EH (cell line): Measurements from ENCODE around the gene TMEM117.
A peak's percentile ranks its signal among the peaks of the same experiment; 100 is the strongest.
"Not testable (repeated sequence)": the region's sequence is repeated elsewhere in the genome, so short reads cannot be mapped to it uniquely, and the experiment has no call there.

Experiments
- DNase-seq: peaks from one replicate; pipeline ENCODE4 v3.0.0-alpha.2; 2015; ENCODE audit warnings: low read depth

TMEM117 gene

DNA sequence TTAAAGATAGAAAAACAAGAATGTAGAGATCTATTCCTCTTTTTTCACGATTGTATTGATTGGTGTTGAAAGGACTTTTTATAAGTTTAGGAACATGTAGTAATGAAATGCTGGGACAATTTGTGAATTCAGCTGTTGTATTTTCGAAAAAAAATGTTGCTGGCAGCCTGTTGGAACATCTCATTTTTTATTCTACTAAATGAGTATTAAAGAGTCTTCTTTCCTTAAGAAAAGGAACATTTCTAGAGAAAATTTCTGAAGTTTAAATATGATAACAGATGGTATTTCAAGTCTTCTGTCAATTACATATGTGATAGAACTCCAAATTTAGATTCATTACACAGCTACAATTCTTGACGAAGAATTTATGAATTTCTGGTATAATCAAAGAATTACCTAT is 189.6 kb downstream of the TMEM117 start:
- DNase-seq: no peak

DNA sequence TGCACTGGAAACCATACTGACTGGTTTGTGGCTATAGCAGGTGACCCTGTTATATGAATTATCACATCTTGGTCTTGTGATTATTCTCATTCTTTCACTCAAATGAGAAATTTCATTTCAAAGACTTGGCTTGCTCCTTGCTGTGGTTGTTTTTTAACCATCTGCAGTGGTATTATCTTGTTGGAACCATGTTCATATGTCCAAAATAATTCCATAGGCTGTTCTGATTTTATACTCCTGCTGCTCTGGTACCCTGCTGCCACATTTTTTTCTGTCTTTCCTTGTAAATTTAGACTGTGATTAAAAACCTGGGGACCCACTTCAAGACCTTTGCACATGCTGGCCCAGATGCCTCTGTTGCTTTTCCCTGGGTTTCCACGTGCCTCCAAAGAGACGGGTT is 190.2 kb downstream of the TMEM117 start:
- DNase-seq: no peak

DNA sequence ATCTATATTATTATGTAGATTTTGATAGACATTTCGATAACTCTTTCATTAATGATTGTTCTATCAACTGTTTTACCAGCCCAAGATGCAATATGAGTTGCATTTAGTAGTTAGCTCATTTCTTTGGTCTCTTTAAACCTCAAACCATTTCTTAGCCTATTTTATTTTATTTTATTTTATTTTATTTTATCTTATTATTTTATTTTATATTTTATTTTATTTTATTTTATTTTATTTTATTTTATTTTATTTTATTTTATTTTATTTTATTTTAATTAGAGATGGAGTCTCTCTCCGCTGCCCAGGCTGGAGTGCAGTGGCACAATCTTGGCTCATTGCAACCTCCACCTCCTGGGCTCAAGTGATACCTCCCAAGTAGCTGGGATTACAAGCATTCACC is 191.0 kb downstream of the TMEM117 start:
- not testable (repeated sequence) for DNase-seq

DNA sequence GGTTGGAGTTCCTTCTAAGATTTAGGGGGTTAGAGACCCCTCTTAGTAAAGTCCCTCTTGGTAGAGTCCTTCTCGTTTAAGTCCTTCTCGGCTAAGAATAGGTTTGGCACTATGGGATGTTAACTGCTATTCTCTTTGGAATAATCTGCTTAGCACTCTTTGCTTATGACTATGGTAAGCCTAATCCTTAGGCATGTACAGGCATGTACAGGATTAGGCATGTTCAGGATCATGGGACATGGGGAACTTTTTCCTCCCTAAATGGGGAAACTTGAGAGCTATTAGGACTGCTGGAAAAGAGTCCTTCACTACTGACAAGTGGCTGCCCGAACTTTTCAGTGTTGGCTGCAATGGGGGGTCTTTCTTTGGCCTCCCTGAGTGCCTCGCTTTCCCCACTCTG is 193.3 kb downstream of the TMEM117 start:
- no peak for DNase-seq

DNA sequence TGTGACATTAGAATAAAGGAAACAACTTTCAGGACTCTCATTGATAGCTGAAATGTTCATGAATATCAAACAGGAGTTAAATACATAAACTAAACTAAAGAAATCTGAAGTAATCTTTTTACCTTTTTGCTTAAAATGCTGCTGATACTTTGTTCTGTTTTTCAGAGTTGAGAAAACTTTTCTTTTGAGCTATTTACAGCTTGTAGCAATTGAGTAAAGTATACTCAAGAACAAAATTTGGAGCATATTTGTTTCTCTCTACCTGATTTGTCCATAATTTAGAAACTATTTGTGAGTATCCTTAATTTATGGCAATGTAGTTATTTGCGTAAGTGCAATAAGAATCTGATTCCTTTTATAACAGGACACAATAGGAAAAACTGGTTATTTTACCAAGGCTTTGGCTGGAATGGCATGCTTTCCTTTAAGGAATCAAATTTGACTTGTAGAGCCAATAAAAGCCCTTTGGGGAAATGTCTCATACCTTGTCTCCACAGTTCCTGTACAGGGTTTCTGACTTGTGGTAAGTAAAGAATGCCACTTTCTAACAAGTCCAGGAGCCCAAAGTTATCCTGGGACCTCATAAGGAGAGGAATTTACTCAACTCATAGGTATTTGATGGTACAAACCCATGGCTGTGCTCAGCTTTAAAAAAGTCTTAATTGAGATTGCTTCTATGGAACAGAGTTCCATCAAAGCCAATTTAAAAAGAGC is 195.7 kb downstream of the TMEM117 start:
- DNase-seq: peak; percentile 11

DNA sequence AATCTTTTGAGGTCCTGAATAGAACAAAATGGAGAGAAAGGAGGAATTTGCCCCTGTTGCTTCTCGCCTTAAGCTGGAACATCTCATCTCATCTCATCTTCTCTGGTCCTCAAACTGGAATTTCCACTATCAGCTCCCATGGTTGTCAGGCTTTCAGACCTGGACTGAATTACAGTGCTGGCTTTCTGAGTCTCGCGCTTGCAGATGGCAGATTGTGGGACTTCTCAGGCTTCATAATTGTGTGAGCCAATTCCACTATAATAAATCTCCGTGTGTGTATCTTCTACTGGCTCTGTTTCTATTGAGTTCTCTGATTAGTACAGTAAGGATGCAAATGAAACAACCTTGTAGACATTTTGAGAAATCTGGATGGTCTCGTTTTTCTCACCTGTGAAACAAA is 199.0 kb downstream of the TMEM117 start:
- DNase-seq: no peak

DNA sequence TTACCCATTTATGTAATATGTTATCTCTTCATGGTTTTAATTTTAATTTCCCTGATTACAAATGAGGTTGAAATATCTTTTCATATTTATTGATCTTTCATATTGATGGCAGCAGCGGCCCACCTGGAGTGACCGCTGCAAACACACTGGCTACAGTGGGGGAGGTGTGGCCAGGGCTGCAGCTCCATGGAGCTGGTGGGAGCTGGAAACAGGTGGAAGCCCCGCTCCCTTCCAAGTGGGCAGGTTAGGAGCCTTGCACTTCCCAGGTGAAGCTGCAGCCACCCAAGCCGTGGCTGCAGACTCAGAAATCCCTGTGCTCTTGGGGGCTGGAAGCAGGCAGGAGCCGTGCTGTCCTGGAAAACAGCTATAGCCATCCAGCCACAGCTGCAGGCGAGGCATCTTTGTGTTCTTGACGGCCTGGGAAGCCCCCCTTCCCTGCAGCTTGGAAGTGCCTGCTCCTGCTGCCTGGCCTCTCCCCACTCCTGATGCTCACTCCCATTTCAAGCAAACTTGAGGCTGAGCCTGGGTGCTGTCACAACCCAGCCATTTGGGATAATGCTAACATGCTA is 201.1 kb downstream of the TMEM117 start:
- DNase-seq: no peak

DNA sequence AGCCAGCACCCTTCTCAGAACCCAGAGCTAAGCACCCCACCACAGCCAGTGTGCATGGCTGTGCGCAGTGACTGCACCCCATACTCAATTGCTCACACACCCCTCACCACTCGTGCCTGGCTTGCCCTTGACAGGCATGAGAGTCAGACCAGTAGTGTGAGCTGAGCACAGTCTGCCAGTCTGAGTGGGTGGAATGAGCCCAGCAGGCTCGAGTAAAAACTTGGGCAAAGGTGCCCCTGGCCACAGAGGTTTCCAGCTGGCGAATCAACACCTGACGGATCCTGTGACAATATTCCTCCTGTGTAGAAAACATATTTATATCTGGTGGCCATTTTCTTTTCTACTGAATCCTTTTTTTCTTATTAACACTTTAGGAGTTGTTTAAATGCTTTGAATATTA is 202.5 kb downstream of the TMEM117 start:
- DNase-seq: no peak

DNA sequence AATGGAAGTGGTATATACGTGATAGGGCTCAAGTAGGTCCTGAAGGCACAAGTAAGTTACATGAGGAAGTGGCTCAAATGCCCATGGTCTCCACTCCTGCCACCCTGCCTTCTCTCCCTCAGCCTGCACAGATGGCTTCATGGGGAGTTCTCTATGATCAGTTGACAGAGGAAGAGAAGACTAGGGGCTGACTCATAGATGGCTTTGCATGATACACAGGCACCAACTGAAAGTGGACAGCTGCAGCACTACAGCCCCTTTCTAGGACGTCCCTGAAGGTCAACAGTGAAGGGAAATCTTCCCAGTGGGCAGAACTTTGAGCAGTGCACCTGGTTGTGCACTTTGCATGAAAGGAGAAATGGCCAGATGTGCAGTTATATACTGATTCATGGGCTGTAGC is 208.6 kb downstream of the TMEM117 start:
- DNase-seq: not testable (repeated sequence)

DNA sequence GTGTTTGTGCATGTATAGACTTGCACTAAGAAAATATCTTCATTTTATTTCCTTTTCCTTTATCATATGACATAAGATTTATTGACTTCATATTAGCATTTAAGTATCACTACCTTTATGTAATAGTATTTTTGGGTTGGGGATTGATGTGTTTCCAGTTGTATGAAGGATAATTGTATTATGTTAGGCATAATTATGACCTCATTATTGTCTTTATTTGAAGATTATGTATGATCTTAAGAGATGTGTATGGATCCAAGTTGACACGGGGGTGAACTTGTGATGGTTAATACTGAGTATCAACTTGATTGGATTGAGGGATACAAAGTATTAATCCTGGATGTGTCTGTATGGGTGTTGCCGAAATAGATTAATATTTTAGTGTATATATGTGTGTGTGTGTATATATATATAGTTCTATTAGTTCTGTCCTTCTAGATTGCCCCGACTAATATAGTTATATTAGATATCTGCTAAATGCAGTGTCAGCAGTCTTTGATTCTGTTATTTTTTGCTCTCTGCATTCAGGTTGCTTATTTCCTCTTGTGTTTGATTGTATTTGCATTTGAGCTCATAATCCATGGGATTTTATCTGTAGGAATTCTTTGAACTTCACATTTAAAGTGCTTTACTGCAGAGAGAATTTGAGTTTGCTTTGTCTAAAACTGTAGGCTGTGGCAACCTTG is 211.0 kb downstream of the TMEM117 start:
- no peak for DNase-seq

DNA sequence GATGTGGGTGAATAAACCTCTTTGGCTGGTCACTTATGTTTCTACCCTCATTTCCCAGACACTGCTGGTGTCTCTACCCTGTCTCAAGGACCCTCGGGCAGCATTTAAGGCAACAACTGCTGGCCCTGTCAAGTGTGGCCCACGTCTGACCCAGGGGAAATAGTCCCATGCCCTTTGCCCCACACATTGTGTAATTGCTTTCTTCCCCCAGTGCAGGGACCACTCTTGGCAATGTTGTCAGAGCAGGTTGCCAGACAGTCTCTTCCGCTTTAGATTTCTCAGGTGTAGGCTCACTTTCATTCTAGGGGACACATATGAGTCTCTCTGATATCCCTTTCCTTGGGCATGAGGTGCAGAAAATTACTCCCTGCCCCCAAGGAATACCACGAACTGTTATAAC is 216.7 kb downstream of the TMEM117 start:
- DNase-seq: no peak

DNA sequence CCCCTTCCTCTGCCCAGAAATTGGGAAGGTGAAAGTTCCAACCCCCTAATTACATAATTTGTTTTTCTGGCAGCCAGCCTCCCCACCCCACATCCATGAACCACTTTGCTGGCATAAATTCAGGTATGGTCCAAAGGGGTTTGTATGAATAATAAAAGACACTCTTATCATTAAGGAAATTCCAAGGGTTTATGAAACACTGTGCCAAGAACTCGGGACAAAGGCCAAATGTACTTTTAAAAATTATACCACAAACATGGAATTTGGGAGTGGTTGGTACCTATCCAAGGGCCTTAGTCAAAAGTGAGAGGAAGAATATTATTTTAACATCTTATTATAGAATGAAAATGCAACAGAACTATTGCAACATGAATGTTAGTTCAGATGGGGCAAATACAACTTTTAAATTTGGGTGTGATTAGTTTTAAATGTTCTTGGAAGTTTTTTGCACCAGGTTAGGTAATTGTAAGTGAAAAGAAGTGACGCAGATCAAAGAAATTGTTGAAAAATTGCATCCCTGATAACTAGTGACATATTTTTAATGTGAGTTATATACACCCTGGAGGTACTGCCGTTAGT is 217.8 kb downstream of the TMEM117 start:
- peak; percentile 12 for DNase-seq

DNA sequence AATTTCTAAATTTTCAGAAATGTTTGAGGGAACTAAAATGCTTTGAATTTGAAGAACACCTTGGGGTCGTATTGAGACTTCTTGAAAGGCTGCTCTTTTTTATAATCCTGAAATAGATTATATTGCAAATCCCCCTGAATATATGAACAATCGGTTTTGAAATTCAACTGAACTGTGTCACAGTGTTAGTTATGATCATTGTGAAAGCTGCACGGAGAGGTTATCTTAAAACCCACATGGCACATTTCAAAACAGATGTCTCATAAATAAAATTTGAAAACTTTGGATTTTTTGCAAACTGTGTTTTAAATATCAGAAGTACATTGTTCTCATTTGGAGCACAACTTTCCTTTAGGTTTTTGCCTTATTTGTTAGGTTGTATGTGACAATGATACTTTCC is 218.4 kb downstream of the TMEM117 start:
- DNase-seq: no peak

DNA sequence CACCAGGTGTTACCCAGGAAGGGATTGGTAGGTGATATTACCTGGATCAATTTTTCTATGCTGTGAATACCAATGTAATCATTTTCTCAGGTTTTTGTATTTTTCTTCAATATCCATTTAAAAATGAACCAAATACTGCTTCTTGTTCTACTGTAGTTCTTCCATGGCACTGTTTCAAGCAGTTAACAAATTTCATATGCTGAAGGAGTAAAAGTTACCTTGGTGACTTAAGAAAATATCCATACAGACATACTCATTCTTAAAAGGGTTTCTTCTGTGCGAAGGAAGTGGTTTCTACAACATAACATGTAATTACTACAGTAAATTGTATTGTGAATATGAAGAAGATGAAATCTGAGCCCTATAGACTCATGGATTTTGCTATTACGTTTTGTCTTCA is 222.5 kb downstream of the TMEM117 start:
- DNase-seq: no peak

DNA sequence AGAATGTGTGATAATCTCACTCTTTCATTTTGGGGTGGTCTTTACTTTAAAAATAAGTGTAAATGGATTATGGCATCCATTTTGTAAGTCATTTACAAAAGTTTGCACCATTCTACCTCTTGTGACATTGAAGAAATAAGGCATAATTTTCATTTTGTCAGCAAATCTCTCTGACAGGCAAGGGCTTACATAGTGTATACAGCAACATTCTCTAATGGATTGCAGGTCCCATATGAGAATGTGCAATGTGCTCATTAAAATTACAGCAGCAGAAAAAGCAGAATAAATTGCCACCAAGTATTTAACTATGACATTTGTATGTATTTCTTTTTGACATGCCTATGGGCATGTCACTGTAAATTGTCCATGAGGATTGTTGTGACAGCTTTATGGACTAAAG is 223.6 kb downstream of the TMEM117 start:
- DNase-seq: no peak

DNA sequence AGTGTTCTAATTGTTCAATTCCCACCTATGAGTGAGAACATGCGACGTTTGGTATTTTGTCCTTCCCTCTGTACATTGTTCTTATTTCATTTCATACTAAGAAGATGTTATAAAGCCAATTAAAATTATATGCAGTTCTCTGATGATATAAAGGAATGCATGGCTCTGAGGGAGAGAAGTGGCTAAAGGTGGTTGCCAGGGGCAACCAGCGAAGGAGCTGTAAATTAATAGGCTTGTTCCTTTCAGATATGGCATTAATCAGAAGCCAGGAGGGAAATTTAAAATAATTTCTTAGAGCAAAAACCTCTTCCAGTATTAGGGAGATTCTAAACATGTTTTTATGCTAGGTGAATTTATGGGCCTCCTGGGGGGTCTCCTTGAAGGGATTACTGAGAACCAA is 227.8 kb downstream of the TMEM117 start:
- no peak for DNase-seq

DNA sequence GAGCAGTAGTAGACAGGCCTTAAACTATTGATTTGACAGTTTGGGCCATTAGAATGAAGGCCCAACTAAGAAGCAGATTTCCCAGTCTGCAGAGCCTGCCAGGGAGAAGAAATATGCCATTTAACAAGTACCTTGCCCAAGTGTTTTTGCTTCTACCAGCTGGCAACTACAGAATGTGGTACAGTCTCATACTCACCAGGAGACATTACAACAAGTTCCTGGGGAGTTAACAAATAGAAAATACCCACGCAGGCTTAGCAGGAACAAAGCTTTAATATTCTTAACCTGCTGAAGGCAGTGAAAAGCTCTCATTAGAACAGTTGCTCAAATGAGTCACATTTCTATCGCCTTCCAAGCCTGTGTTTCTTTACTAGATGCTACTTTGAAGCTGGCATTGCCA is 241.0 kb downstream of the TMEM117 start:
- no peak for DNase-seq

DNA sequence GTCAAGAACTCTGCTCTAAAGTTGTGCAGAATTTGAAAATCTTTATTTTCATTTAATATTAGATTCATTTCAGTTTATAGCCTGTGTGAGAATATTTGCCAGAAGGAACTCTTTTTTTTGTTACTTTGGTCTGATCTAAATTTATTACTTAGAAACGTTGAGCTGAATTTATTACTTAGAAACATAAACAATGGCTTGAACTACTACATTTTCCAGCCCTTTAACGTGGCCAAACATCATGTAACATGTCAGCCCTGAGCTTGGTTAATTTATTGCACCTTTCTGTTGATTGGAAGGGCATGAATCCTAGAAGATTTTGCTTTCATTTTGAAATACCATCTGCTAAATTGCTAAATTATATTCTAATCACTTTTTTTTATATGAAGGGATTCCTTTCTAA is 241.4 kb downstream of the TMEM117 start:
- DNase-seq: peak; percentile 3

DNA sequence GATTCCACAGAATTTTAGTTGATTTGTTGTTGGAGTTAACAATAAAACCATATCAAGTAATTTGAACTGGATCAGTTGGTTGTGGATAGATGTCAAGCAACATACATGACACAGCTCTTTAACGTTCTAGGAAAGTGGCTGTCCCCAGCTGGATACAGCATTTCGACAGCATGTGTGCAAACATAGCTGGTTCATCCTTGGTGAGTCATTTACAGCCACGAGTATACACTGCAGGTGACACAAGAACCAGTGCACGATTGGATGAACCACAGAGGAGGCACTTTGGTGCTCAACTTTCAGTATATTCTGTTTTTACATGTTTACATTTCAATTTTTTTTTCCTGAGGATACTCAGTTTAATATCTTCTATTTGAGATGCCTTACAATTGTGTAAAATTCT is 242.4 kb downstream of the TMEM117 start:
- DNase-seq: no peak

DNA sequence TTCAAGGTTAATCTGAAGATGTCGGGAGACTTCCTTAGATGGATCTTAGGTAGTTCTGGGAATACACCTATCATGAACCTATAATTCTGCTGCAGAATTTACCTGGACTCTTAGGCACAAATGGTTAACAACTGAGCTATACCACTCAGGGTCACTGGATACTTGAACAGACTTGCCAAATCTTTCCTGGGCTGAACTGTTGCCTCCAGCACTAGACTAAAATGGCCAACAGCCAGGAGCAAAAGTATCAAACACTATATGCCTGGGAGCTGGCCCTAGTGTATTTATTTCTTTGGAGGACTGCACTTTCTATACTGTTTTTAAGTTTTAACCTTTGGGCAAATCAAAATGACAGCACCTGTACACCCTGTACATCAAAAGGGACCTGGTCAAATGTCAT is 252.8 kb downstream of the TMEM117 start:
- no peak for DNase-seq

DNA sequence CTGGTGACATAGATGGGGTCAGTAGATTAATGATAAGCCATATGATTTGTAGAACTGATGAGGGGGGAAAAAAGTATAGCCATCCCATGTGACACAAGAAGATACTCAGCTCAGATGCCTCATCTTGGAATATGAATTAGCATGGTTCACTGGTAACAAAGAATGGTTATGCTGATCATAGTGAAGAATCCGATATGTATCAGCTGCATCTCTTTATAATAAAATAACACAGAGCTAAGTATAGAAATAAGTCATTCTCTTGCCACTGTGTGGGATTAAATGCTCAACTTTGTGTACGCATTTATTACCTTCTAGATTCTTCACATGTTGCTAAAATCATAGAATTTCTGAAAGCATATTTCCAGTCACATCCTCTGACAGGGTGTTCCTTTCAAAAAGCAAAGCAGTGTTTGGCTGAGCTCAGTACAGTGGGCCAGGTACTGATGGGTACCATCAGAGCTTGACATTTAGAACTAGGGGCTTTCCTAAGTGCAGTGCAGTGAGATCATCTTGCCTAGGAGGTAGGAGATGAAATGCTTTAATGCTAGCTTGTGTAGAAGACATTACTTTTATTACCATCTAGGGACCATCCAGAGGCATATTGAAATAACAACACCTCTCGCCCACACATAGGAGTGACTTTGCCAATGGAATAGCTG is 256.2 kb downstream of the TMEM117 start:
- no peak for DNase-seq

DNA sequence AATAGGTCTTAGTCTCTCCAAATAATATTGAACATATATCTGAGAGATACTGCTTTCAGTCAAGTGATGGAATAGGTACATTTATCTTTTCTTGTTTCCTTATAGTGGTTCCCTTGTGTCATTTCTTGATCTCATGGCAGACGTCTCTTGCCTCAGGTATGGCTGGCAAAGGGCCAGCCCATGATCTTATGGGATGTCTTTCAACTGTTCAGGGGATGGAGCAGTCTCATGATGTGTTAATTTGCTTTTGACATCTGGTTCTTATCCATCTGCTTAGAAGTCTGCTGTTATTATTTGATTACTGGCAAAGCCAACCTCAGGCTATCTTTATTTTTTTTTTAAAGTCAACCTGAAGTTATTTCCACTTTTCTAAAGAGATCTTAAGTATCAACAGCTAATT is 262.9 kb downstream of the TMEM117 start:
- DNase-seq: no peak

DNA sequence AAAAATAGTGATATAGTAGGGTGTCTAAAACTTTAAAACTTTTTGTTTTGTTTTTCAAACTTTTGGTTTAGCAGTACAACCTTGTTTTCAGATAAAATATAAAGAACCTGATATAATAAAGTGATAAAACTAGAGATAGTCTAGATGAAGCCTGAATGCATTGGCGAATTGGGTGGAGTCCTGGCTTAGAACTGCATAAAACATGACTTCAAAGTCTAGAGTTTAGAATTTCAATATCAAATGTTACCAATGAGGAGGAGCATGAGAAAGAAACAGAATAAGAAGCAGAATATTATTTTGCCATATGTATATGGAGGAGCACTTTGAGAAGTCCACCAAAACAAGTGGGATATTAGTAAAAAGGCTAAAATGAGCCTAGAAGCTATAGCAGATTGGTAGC is 263.6 kb downstream of the TMEM117 start:
- no peak for DNase-seq
